GM12801 (cell line): Measurements from ENCODE around the gene WT1.

Experiments used
- TF ChIP-seq, protein P1 (sequence below): IDR thresholded peaks from one replicate; pipeline ENCODE4 v1.5.1; 2011; ENCODE audit warnings: control low read depth; ENCODE audit not compliant: insufficient read length; ENCODE audit errors: extremely low read depth

WT1 gene

DNA sequence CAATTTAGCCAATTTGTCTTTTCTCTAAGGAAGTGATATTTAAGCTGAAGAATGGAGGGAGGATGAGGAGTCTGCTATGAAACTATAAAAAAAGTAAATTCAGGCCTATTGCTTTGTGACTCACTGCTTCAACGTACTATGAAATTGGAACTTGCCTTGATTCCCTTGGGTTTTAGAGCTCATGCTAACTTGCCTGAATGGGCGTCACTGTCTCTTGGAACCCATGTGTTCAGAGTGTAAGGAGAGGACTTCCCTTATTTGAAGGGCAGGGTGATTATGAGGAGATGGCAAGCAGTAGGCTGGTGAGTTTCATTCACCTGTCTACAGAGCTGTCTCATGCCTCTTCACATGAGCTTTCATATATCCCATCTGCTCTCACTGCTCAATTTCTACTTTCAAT is 28.7 kb upstream of the WT1 start:
- TF ChIP-seq, protein P1, sequence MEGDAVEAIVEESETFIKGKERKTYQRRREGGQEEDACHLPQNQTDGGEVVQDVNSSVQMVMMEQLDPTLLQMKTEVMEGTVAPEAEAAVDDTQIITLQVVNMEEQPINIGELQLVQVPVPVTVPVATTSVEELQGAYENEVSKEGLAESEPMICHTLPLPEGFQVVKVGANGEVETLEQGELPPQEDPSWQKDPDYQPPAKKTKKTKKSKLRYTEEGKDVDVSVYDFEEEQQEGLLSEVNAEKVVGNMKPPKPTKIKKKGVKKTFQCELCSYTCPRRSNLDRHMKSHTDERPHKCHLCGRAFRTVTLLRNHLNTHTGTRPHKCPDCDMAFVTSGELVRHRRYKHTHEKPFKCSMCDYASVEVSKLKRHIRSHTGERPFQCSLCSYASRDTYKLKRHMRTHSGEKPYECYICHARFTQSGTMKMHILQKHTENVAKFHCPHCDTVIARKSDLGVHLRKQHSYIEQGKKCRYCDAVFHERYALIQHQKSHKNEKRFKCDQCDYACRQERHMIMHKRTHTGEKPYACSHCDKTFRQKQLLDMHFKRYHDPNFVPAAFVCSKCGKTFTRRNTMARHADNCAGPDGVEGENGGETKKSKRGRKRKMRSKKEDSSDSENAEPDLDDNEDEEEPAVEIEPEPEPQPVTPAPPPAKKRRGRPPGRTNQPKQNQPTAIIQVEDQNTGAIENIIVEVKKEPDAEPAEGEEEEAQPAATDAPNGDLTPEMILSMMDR: no peak

DNA sequence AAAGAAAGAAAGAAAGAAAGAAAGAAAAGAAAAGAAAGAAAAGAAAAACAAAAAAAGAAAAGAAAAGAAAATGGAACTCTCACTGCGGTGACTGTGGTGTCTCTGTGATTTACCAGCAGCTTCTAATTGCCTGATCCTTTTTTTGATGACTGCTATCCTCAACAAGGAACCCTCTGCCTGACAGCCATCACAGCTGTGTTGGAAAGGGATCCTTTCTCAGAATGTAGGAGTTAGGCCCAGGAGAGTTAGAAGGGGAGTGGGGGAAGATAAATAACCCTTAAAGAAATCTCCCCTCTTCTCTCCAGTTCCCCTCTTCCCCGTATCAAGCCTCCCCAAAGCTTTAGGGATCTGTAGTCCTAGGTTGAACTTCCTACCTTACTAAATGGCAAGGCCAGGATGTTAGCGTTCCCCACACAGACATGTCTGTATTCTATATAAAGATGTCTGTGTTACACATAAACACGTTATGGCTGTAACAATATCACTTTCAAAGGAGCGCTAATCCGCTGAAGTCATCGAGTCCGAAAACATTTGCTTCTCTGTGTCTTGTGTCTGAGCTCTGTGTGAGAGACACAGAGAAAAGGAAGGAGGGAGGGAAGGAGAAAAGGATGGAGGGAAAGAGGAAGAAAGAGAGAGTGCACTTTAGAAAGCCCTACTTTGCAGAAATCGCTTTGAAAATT is 26.8 kb upstream of the WT1 start:
- TF ChIP-seq, protein P1: no peak

DNA sequence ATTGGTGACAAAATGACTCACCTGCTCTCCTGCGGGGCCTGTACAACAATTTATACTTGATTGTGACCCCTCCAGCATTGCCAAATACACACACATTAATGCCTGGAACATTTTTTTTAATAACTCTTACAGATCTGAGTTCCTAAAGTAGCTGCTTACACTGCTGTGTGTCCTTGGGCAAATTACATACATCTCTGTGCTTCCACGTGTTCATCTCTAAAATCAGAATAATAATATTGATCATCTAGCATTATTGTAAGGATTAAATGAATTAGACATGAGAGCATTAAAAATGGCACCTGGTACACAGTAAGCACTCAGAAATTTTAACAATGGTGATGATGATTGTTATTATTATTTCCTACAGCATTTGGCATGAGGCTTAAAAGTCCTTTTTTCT is 21.5 kb upstream of the WT1 start:
- TF ChIP-seq, protein P1: no peak

DNA sequence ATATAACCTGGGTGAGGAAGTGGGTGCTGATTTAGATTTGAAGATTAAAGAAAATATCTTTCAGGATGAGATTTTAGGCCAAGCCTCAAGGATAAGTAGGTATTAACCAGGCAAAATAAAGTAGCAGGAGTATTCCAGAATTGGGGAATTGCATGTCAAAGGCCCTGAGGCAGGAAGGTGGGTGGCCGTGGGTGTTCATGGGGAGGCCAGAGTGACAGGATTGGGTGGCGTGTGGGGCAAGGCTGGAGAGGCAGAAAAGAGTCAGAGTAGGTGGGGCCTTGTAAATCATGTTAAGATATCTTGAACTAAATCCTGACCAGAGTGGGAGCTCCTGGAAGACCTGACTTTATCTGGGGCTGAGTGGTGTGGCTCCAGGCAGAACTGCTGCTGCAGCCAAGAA is 19.7 kb upstream of the WT1 start:
- TF ChIP-seq, protein P1: no peak

DNA sequence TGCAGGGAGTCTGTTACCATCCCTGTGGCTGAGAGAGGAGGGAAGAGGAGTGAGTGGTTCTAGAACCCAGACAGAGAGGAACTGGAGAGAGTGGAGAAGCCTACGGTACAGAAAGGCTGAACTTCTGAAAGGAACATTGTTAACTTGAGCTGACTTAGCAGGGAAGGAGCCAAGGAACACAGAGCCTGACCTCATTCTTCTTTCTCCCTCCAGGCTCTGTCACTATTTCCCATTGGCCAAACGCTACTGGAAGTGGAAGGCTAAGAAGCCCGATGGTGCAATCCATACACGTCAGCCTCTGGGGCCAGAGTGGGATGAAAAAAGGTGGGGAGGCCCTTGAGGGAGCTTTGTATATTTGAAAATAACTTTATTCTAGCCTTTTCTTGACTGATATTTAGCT is 16.5 kb upstream of the WT1 start:
- TF ChIP-seq, protein P1: no peak

DNA sequence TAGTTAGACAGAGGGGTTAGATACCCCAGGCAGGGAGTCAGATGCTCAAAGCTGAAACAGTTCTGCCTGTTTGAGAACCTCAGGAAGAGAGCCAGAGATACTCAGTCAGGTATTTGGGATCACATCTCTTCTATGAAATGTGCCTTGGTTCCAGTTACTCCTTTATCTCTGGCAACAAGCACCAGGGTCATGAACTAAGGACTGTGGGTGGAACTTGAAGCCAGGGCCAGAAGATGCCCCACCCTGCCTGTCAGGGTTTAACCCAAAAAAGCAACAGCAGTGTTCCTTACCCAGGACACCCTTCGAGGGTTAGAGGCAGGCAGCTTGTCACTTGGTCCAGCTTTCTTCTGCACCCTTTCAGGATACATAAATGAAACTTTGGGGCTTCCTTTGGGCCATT is 15.0 kb upstream of the WT1 start:
- TF ChIP-seq, protein P1: no peak

DNA sequence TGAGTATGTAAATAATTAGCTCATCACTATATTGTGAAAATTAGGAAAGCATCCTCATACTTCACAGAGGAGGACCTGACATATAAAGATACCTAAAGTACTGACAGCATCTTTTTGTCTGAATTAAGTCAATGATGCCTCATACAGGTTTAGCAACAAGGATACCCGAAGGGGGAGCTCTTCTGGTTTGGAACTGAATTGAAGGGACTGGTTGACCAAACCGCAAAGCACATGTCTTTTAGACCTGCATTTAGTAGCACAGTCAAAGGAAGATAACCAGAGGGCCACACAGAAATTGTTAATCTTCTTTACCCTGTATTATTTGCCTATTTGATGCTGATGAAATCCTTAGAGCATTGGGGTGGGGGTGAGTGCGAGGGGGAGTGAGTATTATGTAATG is 12.9 kb upstream of the WT1 start:
- TF ChIP-seq, protein P1: no peak
